DOHH2 (cell line): ENCODE data around the gene INPP4A.

ENCODE experiments used
- H3F3A ChIP-seq: fragments of 200-600 bp; sonication (generic), shearing (Covaris generic); 2 replicates; pipeline ENCODE4 v1.6.0; 2016; ENCODE audit warnings: antibody characterized with exemption, mild to moderate bottlenecking; ENCODE audit not compliant: control insufficient read depth, insufficient read depth
- H3K27ac ChIP-seq: fragments of 200-600 bp; sonication (generic); 2 replicates; pipeline ENCODE4 v1.5.1; 2014; ENCODE audit warnings: low read depth, mild to moderate bottlenecking, low read length, moderate library complexity
- H3K27me3 ChIP-seq: fragments of 200-600 bp; sonication (generic); 2 replicates; pipeline ENCODE4 v1.6.1; 2014; ENCODE audit warnings: mild to moderate bottlenecking, low read length, mixed read lengths; ENCODE audit not compliant: control insufficient read depth
- H3K36me3 ChIP-seq: fragments of 200-600 bp; sonication (generic); 2 replicates; pipeline ENCODE4 v1.6.1; 2014; ENCODE audit warnings: mild to moderate bottlenecking, low read length, moderate library complexity, mixed read lengths; ENCODE audit not compliant: control insufficient read depth
- H3K4me1 ChIP-seq: fragments of 200-600 bp; sonication (generic); 2 replicates; pipeline ENCODE4 v1.6.1; 2014; ENCODE audit warnings: mild to moderate bottlenecking, low read length, mixed read lengths; ENCODE audit not compliant: control insufficient read depth
- H3K4me2 ChIP-seq: fragments of 200-600 bp; sonication (generic); 2 replicates; pipeline ENCODE4 v1.6.0; 2014; ENCODE audit warnings: mild to moderate bottlenecking, low read length, moderate library complexity
- H3K4me3 ChIP-seq: fragments of 200-600 bp; sonication (generic); 2 replicates; pipeline ENCODE4 v1.5.1; 2014; ENCODE audit warnings: mild to moderate bottlenecking, low read length, mixed read lengths
- H3K79me2 ChIP-seq: fragments of 200-600 bp; sonication (generic); 2 replicates; pipeline ENCODE4 v1.6.1; 2014; ENCODE audit warnings: mild to moderate bottlenecking, low read length, mixed read lengths; ENCODE audit not compliant: control insufficient read depth
- H3K9me2 ChIP-seq: fragments of 200-600 bp; sonication (generic); replicated peaks from 2 replicates; pipeline ENCODE4 v1.6.1; 2014; ENCODE audit warnings: mild to moderate bottlenecking, low read length, mixed read lengths; ENCODE audit not compliant: control insufficient read depth
- H3K9me3 ChIP-seq: fragments of 200-600 bp; sonication (generic); 2 replicates; pipeline ENCODE4 v1.6.1; 2014; ENCODE audit warnings: antibody characterized with exemption, low read length, mixed read lengths; ENCODE audit not compliant: control insufficient read depth, insufficient read depth
- H4K20me1 ChIP-seq: fragments of 200-600 bp; sonication (generic); 2 replicates; pipeline ENCODE4 v1.6.0; 2014; ENCODE audit warnings: low read depth, mild to moderate bottlenecking, antibody characterized with exemption, low read length, moderate library complexity; ENCODE audit not compliant: control insufficient read depth, insufficient read depth
- EZH2phosphoT487 ChIP-seq: fragments of 200-600 bp; sonication (generic); IDR thresholded peaks from 2 replicates; pipeline ENCODE4 v1.6.1; 2017; ENCODE audit warnings: borderline replicate concordance, mild to moderate bottlenecking, antibody characterized with exemption, low read length, moderate library complexity, mixed read lengths
- TF ChIP-seq, protein P1 (sequence below): fragments of 200-600 bp; sonication (generic); IDR thresholded peaks from one replicate; pipeline ENCODE4 v1.5.1; 2014; ENCODE audit warnings: antibody characterized with exemption, mild to moderate bottlenecking, low read depth, low read length; ENCODE audit not compliant: poor library complexity, severe bottlenecking

INPP4A gene

DNA sequence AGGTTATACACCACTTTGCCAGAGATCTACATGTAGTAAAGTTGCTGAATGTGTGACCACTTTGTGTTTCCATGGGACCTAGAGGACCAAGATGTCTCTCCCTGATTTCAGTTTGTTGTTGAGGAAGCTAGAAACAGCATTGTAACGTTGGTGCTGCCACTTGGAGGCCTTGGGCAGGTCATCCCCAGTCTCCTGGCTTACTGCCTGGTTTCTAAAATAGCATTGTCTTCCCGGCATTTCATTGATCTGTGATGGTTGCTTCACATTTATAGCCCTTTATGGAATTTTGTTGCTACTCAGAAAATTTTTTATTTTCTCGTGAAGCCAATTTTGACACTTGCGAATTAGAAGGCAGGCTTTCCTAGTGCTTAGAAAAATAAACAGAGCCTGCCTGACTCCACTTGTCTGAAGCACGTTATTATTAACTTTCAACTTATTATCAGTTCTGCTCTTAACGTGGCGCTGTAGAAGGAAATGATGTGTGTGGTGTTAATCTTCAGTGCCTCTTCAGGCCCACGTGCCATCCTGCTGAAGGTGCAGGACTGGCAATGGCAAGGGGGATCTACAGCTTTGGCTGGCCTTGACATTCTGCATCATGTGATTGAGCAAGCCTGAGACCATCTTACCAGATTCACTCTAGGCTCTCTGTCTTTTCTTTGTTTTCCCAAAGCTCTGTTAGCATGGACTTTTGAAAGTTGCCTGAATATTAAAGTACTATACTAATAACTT lies 59.9 kb downstream of the INPP4A start:
- Histone ChIP-seq H3K9me2 (no peaks in the 10 kb centered on the region), H3K79me2 (no peaks in the 10 kb centered on the region; the same call in 1 of the 2 replicates), H3F3A (no peaks in the 10 kb centered on the region), H3K4me1 (no peaks in the 10 kb centered on the region), H3K27me3 (no peaks in the 10 kb centered on the region), H3K27ac (no peak overlapping the region), H3K36me3 (no peaks in the 10 kb centered on the region), H4K20me1 (no peaks in the 10 kb centered on the region), H3K4me3 (no peak overlapping the region), H3K9me3 (no peaks in the 10 kb centered on the region), H3K4me2 (no peak overlapping the region)
- TF ChIP-seq EZH2phosphoT487, result no peak
- TF ChIP-seq, protein P1, sequence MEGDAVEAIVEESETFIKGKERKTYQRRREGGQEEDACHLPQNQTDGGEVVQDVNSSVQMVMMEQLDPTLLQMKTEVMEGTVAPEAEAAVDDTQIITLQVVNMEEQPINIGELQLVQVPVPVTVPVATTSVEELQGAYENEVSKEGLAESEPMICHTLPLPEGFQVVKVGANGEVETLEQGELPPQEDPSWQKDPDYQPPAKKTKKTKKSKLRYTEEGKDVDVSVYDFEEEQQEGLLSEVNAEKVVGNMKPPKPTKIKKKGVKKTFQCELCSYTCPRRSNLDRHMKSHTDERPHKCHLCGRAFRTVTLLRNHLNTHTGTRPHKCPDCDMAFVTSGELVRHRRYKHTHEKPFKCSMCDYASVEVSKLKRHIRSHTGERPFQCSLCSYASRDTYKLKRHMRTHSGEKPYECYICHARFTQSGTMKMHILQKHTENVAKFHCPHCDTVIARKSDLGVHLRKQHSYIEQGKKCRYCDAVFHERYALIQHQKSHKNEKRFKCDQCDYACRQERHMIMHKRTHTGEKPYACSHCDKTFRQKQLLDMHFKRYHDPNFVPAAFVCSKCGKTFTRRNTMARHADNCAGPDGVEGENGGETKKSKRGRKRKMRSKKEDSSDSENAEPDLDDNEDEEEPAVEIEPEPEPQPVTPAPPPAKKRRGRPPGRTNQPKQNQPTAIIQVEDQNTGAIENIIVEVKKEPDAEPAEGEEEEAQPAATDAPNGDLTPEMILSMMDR, result no peak

DNA sequence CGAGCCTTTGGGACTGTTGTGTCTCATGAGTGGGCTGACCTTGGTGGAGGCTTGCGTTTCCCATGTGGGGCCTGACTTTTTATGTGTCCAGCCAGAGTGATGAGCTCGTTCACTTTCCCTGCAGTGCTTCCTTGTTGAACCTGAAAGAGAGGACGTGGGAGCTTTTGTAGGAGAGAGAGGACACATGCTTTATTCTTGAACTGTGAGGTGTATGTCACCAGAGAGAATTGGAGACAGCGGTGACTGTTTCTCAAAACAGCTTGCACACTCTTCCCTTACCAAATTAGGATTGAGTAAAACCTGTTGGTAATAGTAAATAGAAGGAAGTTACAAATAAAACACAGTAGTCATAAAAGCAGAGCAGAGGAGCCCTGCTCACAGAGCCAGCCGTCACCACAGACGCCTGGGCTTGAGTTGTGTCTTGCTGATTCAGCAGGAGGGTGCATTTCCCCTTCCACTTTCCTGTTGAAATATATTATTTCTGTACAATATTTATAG lies 60.7 kb downstream of the INPP4A start:
- Histone ChIP-seq H3K4me3 (no peak overlapping the region), H4K20me1 (no peaks in the 10 kb centered on the region), H3K79me2 (no peaks in the 10 kb centered on the region; the same call in 1 of the 2 replicates), H3K4me1 (no peaks in the 10 kb centered on the region), H3K27ac (no peak overlapping the region), H3K9me3 (no peaks in the 10 kb centered on the region), H3K9me2 (no peaks in the 10 kb centered on the region), H3K4me2 (no peak overlapping the region), H3K27me3 (no peaks in the 10 kb centered on the region), H3F3A (no peaks in the 10 kb centered on the region), H3K36me3 (no peaks in the 10 kb centered on the region)
- TF ChIP-seq, protein P1, result no peak
- no peak for TF ChIP-seq EZH2phosphoT487

DNA sequence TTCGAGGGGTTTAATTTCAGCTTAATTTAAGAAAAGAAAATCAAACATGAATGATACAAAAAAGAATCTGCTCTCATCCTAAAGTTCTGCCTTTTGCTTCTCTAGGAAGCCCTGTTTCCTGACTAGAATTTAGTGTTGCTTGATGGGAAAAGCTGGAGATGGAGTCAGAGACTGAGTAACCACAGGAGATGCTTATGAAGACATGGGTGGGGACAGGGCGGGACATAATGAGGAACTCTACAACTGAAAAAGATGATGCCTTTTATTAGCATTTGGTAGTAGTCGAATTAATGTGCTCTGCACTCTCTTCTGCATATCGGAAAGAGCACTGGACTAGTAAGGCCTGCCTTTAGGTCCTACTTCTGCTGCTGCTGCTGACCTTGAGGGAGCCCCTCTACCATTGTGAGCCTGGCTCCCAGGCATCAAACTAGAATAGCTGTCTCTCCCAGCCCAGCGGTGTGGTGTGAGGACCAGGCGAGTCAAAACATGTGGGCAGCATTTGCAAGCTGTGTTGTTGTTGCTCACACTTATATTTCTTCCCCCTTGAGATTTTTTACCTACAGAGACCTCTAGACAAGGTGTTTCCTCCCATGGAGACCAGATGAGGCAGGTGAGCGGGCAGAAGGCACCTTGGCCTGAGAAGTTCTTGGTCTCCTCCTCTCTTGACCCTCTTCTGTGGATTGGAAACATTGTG lies 61.5 kb downstream of the INPP4A start:
- Histone ChIP-seq H3K79me2 (no peaks in the 10 kb centered on the region; the same call in 1 of the 2 replicates), H3K4me2 (no peak overlapping the region), H3F3A (no peaks in the 10 kb centered on the region), H3K9me3 (no peaks in the 10 kb centered on the region), H3K9me2 (no peaks in the 10 kb centered on the region), H3K27ac (no peak overlapping the region), H3K36me3 (no peaks in the 10 kb centered on the region), H3K4me3 (no peak overlapping the region), H4K20me1 (no peaks in the 10 kb centered on the region), H3K27me3 (no peaks in the 10 kb centered on the region), H3K4me1 (no peaks in the 10 kb centered on the region)
- TF ChIP-seq, protein P1, result no peak
- TF ChIP-seq EZH2phosphoT487, result no peak
